Nephron progenitor cell (in vitro differentiated cells): Measurements from ENCODE around the gene ATP6V0C.

ENCODE experiments used
- DNase-seq: peaks from one replicate; pipeline ENCODE4 v3.0.0; 2021
- H3K27ac Mint-ChIP-seq: 2 replicates; pipeline ENCODE4 v1.8.0; 2021; ENCODE audit warnings: mild to moderate bottlenecking, moderate library complexity, mixed read lengths
- H3K27me3 Mint-ChIP-seq: 2 replicates; pipeline ENCODE4 v1.8.0; 2021; ENCODE audit warnings: mild to moderate bottlenecking, low read depth, mixed read lengths; ENCODE audit not compliant: poor library complexity
- H3K36me3 Mint-ChIP-seq: 2 replicates; pipeline ENCODE4 v1.8.0; 2021; ENCODE audit warnings: low read depth, mixed read lengths
- H3K4me1 Mint-ChIP-seq: 2 replicates; pipeline ENCODE4 v1.8.0; 2021; ENCODE audit warnings: mixed read lengths
- H3K4me3 Mint-ChIP-seq: 2 replicates; pipeline ENCODE4 v1.8.0; 2021; ENCODE audit warnings: mild to moderate bottlenecking, moderate library complexity, mixed read lengths
- H3K9me3 Mint-ChIP-seq: 2 replicates; pipeline ENCODE4 v1.8.0; 2021; ENCODE audit warnings: mild to moderate bottlenecking, moderate library complexity, mixed read lengths
- TF ChIP-seq, protein P1 (sequence below): fragments of 200-600 bp; sonication (generic); IDR thresholded peaks from 2 replicates; pipeline ENCODE4 v1.5.0; 2021; ENCODE audit warnings: antibody characterized with exemption

ATP6V0C gene

DNA sequence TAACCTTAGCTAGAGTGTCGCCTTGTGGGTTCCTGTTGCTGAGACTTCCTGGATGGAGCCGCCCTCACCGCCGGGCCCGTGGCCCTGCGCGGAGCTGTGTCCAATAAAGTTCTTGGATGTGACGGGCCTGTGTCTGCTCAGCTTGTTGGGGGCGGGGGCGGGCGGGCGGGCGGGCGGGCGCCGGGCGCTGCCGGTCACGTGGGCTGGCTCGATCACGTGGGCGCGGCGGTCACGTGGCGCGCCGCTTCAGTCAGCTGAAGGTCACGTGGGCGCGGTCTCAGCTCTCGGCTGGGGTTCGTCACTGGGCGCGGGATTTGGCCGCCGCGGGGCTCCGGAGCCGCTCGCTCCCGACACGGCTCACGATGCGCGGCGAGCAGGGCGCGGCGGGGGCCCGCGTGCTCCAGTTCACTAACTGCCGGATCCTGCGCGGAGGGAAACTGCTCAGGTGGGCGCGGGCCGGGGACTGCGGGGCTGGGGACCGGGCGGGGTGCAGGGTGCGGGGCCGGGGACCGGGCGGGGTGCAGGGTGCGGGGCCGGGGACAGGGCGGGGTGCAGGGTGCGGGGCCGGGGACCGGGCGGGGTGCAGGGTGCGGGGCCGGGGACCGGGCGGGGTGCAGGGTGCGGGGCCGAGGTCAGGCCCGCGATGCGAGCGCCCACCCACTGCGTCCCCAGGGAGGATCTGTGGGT, 6.5 kb downstream of the ATP6V0C start, which contains the start of gene AMDHD2:
Gene AMDHD2, plus strand, starts transcription at position 275 of the 687 bp plus-strand sequence. Its CDS starts 88 bp downstream, at position 363.
- peaks cover 40% of the 10 kb centered on the region for H3K4me1 Mint-ChIP-seq
- TF ChIP-seq, protein P1, sequence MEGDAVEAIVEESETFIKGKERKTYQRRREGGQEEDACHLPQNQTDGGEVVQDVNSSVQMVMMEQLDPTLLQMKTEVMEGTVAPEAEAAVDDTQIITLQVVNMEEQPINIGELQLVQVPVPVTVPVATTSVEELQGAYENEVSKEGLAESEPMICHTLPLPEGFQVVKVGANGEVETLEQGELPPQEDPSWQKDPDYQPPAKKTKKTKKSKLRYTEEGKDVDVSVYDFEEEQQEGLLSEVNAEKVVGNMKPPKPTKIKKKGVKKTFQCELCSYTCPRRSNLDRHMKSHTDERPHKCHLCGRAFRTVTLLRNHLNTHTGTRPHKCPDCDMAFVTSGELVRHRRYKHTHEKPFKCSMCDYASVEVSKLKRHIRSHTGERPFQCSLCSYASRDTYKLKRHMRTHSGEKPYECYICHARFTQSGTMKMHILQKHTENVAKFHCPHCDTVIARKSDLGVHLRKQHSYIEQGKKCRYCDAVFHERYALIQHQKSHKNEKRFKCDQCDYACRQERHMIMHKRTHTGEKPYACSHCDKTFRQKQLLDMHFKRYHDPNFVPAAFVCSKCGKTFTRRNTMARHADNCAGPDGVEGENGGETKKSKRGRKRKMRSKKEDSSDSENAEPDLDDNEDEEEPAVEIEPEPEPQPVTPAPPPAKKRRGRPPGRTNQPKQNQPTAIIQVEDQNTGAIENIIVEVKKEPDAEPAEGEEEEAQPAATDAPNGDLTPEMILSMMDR: no peak
- peak; percentile 93 for DNase-seq
- H3K27me3 Mint-ChIP-seq: peaks cover 6% of the 10 kb centered on the region
- peak within 1 kb of the TSS; percentile 85 for H3K4me3 Mint-ChIP-seq
- H3K27ac Mint-ChIP-seq: peak within 1 kb of the TSS; percentile 99
- H3K36me3 Mint-ChIP-seq: peaks cover 25% of the 10 kb centered on the region
- no peaks in the 10 kb centered on the region for H3K9me3 Mint-ChIP-seq

GRCh38 chr16:2520784-2521531, 7.2 kb downstream of the ATP6V0C start:
- Mint-ChIP-seq H3K27ac (no peak overlapping the region), H3K4me3 (peak overlapping the region; percentile 83), H3K27me3 (peaks cover 7% of the 10 kb centered on the region), H3K36me3 (peaks cover 25% of the 10 kb centered on the region), H3K4me1 (peaks cover 33% of the 10 kb centered on the region), H3K9me3 (no peaks in the 10 kb centered on the region)
- TF ChIP-seq, protein P1: no peak
- DNase-seq: peak; percentile 42

DNA sequence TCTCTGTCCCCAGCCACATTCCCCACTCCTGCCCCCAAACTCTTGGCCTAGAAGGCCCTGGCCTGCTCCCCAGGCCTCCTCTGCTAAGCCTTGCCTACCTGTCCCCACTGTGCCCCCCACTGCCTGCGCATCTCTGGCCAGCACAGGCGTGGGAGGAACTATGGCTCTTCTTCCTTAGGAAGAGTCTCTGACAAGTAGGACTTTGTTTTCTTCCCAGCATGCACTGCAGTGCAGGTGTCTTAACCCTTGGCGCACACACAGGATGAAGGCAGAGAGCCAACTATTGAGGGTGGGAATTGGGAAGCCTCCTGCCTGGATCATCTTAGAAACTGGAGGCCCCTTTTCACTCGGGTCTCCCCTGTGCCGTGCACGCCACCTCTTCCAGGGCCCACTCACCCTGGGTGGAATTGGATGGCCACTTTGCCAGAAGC, 10.1 kb downstream of the ATP6V0C start:
- no peaks in the 10 kb centered on the region for H3K9me3 Mint-ChIP-seq
- TF ChIP-seq, protein P1: no peak
- peaks cover 15% of the 10 kb centered on the region for H3K4me1 Mint-ChIP-seq
- H3K36me3 Mint-ChIP-seq: peaks cover 19% of the 10 kb centered on the region
- no peak for DNase-seq
- no peak overlapping the region for H3K4me3 Mint-ChIP-seq
- peaks cover 7% of the 10 kb centered on the region for H3K27me3 Mint-ChIP-seq
- H3K27ac Mint-ChIP-seq: no peak overlapping the region

GRCh38 chr16:2524339-2524938, 10.7 kb downstream of the ATP6V0C start:
- TF ChIP-seq, protein P1: no peak
- Mint-ChIP-seq H3K27me3 (peaks cover 7% of the 10 kb centered on the region), H3K4me3 (no peak overlapping the region), H3K36me3 (peaks cover 18% of the 10 kb centered on the region), H3K4me1 (peaks cover 14% of the 10 kb centered on the region), H3K27ac (no peak overlapping the region), H3K9me3 (no peaks in the 10 kb centered on the region)
- no peak for DNase-seq

DNA sequence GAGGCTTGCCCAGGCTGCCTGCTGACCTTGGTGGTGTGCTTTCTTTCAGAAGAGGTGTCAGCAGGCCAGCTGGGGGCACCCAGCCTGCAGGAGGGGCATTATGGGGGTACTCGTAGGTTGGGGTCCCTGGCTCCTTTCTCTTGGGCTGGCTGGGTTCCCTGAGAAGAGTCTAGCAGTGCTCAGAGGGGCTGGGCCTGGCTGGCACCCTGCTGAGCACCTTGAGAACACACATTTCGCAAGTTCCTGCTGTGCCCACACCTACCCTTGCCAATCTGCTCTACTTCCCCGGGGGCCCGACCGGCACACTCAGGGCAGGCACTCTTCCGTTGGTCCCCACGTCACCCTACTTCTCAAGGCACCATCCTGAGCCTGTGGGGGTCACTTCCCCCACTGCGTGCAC, 12.4 kb downstream of the ATP6V0C start:
- TF ChIP-seq, protein P1: no peak
- peaks cover 14% of the 10 kb centered on the region for H3K36me3 Mint-ChIP-seq
- no peak overlapping the region for H3K4me3 Mint-ChIP-seq
- DNase-seq: no peak
- H3K4me1 Mint-ChIP-seq: peaks cover 5% of the 10 kb centered on the region
- H3K27ac Mint-ChIP-seq: no peak overlapping the region
- peaks cover 7% of the 10 kb centered on the region for H3K27me3 Mint-ChIP-seq
- H3K9me3 Mint-ChIP-seq: no peaks in the 10 kb centered on the region
